HepG2 (cell line): ENCODE measurements around the gene IFNAR2. TPM values are rescaled to one million over a fixed set of nuclear protein-coding genes. Genes with fewer than 3 reads are reported as not detected.

Experiments
- CREB1 ChIP-seq, 2 experiments: fragments of 450-650 bp in 1 of 2; IDR thresholded peaks; 2 replicates each; pipeline ENCODE4 v1.6.1; 2016 to 2017; ENCODE audit warnings: control low read depth in 1 of 2, mild to moderate bottlenecking in 1 of 2, missing compliant biosample characterization in 1 of 2, missing genetic modification characterization in 1 of 2
- FOSL2 ChIP-seq: sonication (generic); formaldehyde crosslinking; IDR thresholded peaks from 2 replicates; pipeline ENCODE4 v1.4.0; 2020; ENCODE audit warnings: missing genetic modification reagents
- MBNL3 ChIP-seq: fragments of 250-450 bp; sonication (Bioruptor Pico); conservative IDR thresholded peaks from 2 replicates; pipeline ENCODE4 v1.8.0; 2022; ENCODE audit warnings: mild to moderate bottlenecking, inconsistent platforms
- RFX1 ChIP-seq: fragments of 450-650 bp; IDR thresholded peaks from 2 replicates; pipeline ENCODE4 v1.6.1; 2017
- SAP130 ChIP-seq: IDR thresholded peaks from 2 replicates; pipeline ENCODE4 v1.6.1; 2016; ENCODE audit warnings: low read depth
- SOX13 ChIP-seq, 3 experiments: fragments of 450-650 bp in 1 of 3; sonication (generic) in 1 of 3; formaldehyde crosslinking in 1 of 3; IDR thresholded peaks in 2 of 3; conservative IDR thresholded peaks in 1 of 3; 2 replicates each; pipeline versions ENCODE4 v1.5.0 to v1.6.1; 2016 to 2020; ENCODE audit warnings: antibody characterized with exemption in 1 of 3, mild to moderate bottlenecking in 1 of 3, missing compliant biosample characterization in 1 of 3, missing genetic modification reagents in 1 of 3, moderate library complexity in 1 of 3
- TEAD3 ChIP-seq: optimal IDR thresholded peaks from 2 replicates; pipeline ENCODE3; 2016; ENCODE audit warnings: borderline replicate concordance
- TGIF2 ChIP-seq: IDR thresholded peaks from 2 replicates; pipeline ENCODE4 v1.6.1; 2016; ENCODE audit warnings: control low read depth, missing compliant biosample characterization
- polyA plus RNA-seq, 8 experiments: library from polyadenylated mRNA; depleted of rRNA in 3 of 8; stranded (reverse) in 7 of 8; unstranded in 1 of 8; fragments of >200 nt; fragmentation: Illumina TruSeq in 4 of 8; extraction: Trizol in 4 of 8; gene quantifications; 2 replicates each; pipeline versions ENCODE4 v1.2.1 to v1.2.3, GENCODE V29; 2011 to 2016; ENCODE audit warnings: low read depth in 4 of 8, missing spikeins in 1 of 8, mixed read lengths in 1 of 8; ENCODE audit not compliant: insufficient read depth in 1 of 8
- total RNA-seq, 5 experiments: library from RNA; depleted of rRNA; stranded (reverse); fragments of >200 nt; fragmentation: Illumina TruSeq; extraction: Trizol; gene quantifications; 2 replicates each; pipeline ENCODE4 v1.2.3, GENCODE V29; 2016; ENCODE audit warnings: low read depth in 1 of 5
- TF ChIP-seq, protein P1 (sequence below): sonication (generic); formaldehyde crosslinking; IDR thresholded peaks from 2 replicates; pipeline ENCODE4 v1.4.0; 2020; ENCODE audit warnings: mild to moderate bottlenecking, missing genetic modification reagents
- TF ChIP-seq, protein P2 (sequence below): sonication (generic); formaldehyde crosslinking; IDR thresholded peaks from 2 replicates; pipeline ENCODE4 v1.4.0; 2020; ENCODE audit warnings: missing genetic modification reagents, mild to moderate bottlenecking, borderline replicate concordance
- TF ChIP-seq, protein P3 (sequence below): sonication (generic); formaldehyde crosslinking; IDR thresholded peaks from 2 replicates; pipeline ENCODE4 v1.4.0; 2020; ENCODE audit warnings: mild to moderate bottlenecking, missing genetic modification reagents
- TF ChIP-seq, protein P4 (sequence below): sonication (generic); formaldehyde crosslinking; IDR thresholded peaks from 2 replicates; pipeline ENCODE4 v1.4.0; 2020; ENCODE audit warnings: missing genetic modification reagents, borderline replicate concordance

The IFNAR2 gene
- total and polyA plus RNA-seq, 2 of the 13 experiments (the other 11 are each of a cell fraction or from before 2014, with no cell fraction given): 5.1 to 24.1 TPM

DNA sequence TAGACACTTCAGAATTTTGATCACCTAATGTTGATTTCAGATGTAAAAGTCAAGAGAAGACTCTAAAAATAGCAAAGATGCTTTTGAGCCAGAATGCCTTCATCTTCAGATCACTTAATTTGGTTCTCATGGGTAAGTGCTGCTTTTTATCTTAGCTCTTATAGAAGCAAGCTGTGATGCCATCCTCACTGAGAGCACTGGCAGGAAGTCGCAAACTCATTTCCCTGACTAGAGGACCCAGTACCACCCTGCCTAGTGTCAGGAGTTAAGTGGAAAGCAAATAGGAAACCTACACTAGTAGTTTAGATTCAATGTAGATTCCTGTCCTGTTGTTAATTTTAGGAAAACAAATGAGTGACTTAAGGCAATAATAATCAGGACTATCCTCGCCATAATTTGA is 12.1 kb downstream of the IFNAR2 start (continued):
- TF ChIP-seq, protein P1, sequence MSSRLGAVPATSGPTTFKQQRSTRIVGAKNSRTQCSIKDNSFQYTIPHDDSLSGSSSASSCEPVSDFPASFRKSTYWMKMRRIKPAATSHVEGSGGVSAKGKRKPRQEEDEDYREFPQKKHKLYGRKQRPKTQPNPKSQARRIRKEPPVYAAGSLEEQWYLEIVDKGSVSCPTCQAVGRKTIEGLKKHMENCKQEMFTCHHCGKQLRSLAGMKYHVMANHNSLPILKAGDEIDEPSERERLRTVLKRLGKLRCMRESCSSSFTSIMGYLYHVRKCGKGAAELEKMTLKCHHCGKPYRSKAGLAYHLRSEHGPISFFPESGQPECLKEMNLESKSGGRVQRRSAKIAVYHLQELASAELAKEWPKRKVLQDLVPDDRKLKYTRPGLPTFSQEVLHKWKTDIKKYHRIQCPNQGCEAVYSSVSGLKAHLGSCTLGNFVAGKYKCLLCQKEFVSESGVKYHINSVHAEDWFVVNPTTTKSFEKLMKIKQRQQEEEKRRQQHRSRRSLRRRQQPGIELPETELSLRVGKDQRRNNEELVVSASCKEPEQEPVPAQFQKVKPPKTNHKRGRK (CRISPR knock-in tag): no peak
- TF ChIP-seq RFX1 (no peak), CREB1 (IDR thresholded peaks at IDR 0.05) (no peak), CREB1 (CRISPR knock-in tag; IDR thresholded peaks at IDR 0.05) (no peak), SAP130 (no peak), SOX13 (IDR thresholded peaks at IDR 0.05) (no peak), SOX13 (CRISPR knock-in tag; conservative IDR thresholded peaks at IDR 0.05 in 1 of 2, IDR thresholded peaks at IDR 0.05 in 1 of 2) (no peak), FOSL2 (CRISPR knock-in tag) (no peak), TGIF2 (CRISPR knock-in tag) (no peak), TEAD3 (CRISPR knock-in tag) (no peak), MBNL3 (no peak)
- TF ChIP-seq, protein P2, sequence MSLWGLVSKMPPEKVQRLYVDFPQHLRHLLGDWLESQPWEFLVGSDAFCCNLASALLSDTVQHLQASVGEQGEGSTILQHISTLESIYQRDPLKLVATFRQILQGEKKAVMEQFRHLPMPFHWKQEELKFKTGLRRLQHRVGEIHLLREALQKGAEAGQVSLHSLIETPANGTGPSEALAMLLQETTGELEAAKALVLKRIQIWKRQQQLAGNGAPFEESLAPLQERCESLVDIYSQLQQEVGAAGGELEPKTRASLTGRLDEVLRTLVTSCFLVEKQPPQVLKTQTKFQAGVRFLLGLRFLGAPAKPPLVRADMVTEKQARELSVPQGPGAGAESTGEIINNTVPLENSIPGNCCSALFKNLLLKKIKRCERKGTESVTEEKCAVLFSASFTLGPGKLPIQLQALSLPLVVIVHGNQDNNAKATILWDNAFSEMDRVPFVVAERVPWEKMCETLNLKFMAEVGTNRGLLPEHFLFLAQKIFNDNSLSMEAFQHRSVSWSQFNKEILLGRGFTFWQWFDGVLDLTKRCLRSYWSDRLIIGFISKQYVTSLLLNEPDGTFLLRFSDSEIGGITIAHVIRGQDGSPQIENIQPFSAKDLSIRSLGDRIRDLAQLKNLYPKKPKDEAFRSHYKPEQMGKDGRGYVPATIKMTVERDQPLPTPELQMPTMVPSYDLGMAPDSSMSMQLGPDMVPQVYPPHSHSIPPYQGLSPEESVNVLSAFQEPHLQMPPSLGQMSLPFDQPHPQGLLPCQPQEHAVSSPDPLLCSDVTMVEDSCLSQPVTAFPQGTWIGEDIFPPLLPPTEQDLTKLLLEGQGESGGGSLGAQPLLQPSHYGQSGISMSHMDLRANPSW (CRISPR knock-in tag): no peak
- TF ChIP-seq, protein P3, sequence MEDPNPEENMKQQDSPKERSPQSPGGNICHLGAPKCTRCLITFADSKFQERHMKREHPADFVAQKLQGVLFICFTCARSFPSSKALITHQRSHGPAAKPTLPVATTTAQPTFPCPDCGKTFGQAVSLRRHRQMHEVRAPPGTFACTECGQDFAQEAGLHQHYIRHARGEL: no peak
- TF ChIP-seq, protein P4, sequence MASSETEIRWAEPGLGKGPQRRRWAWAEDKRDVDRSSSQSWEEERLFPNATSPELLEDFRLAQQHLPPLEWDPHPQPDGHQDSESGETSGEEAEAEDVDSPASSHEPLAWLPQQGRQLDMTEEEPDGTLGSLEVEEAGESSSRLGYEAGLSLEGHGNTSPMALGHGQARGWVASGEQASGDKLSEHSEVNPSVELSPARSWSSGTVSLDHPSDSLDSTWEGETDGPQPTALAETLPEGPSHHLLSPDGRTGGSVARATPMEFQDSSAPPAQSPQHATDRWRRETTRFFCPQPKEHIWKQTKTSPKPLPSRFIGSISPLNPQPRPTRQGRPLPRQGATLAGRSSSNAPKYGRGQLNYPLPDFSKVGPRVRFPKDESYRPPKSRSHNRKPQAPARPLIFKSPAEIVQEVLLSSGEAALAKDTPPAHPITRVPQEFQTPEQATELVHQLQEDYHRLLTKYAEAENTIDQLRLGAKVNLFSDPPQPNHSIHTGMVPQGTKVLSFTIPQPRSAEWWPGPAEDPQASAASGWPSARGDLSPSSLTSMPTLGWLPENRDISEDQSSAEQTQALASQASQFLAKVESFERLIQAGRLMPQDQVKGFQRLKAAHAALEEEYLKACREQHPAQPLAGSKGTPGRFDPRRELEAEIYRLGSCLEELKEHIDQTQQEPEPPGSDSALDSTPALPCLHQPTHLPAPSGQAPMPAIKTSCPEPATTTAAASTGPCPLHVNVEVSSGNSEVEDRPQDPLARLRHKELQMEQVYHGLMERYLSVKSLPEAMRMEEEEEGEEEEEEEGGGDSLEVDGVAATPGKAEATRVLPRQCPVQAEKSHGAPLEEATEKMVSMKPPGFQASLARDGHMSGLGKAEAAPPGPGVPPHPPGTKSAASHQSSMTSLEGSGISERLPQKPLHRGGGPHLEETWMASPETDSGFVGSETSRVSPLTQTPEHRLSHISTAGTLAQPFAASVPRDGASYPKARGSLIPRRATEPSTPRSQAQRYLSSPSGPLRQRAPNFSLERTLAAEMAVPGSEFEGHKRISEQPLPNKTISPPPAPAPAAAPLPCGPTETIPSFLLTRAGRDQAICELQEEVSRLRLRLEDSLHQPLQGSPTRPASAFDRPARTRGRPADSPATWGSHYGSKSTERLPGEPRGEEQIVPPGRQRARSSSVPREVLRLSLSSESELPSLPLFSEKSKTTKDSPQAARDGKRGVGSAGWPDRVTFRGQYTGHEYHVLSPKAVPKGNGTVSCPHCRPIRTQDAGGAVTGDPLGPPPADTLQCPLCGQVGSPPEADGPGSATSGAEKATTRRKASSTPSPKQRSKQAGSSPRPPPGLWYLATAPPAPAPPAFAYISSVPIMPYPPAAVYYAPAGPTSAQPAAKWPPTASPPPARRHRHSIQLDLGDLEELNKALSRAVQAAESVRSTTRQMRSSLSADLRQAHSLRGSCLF (CRISPR knock-in tag): no peak
- TF ChIP-seq, all 625 proteins: peak for 0
